ENCODE results near the gene CSTF1.

DNA sequence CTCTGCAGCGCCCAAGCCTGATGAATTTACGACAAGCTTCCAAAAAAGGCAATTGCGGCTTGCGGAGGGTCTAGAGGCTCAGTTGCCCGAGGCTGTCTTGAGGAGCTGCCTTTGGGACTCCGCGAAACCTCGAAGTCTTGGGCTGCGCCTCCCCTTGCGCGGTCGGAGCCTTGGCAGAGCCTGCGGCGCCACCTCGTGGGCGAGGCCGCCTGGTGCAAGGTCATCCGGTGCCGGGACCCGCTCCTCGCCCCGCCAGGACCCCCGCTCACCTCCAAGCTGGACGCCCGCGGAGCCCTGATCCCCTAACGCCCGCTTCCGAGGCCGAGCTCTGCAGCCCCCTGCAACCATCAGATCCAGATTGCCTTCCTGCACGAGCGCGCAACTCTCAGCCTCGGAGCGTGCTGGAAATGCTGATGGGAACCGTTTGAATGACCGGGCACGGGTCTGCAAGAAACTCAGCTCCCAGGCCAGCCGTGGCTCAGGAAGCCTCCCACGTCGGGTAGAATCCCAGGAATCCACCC, 48.5 kb upstream of the CSTF1 start:
- TF ChIP-seq, protein P1, sequence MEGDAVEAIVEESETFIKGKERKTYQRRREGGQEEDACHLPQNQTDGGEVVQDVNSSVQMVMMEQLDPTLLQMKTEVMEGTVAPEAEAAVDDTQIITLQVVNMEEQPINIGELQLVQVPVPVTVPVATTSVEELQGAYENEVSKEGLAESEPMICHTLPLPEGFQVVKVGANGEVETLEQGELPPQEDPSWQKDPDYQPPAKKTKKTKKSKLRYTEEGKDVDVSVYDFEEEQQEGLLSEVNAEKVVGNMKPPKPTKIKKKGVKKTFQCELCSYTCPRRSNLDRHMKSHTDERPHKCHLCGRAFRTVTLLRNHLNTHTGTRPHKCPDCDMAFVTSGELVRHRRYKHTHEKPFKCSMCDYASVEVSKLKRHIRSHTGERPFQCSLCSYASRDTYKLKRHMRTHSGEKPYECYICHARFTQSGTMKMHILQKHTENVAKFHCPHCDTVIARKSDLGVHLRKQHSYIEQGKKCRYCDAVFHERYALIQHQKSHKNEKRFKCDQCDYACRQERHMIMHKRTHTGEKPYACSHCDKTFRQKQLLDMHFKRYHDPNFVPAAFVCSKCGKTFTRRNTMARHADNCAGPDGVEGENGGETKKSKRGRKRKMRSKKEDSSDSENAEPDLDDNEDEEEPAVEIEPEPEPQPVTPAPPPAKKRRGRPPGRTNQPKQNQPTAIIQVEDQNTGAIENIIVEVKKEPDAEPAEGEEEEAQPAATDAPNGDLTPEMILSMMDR (IDR thresholded peaks at IDR 0.05) = peak; percentile 60 to 84 (median 78)
- no peak for TF ChIP-seq POLR2A (IDR thresholded peaks at IDR 0.05)

All from adrenal gland (tissue), 5 donors.